Kidney (tissue), 14 donors: ENCODE data around the gene TM9SF3. TPM values are rescaled to one million over a fixed set of nuclear protein-coding genes. Genes with fewer than 3 reads are reported as not detected.

ENCODE experiments used
- DNase-seq, 5 donors: peaks; one replicate each; pipeline ENCODE4 v3.0.0-alpha.2; 2013 to 2020
- FAIRE-seq: peaks from 2 replicates; lab custom pipeline; 2012; peaks lifted over from hg19 to GRCh38; lab: Jason Lieb, UNC
- H3K27ac ChIP-seq, 2 donors: one replicate each; pipeline ENCODE4 v1.7.0; 2013; ENCODE audit warnings: low read depth in 2 of 2, low read length in 2 of 2, inconsistent platforms in 1 of 2
- H3K27me3 ChIP-seq: one replicate; pipeline ENCODE4 v1.7.1; 2013; ENCODE audit warnings: low read length, inconsistent platforms; ENCODE audit not compliant: control insufficient read depth, insufficient read depth
- H3K36me3 ChIP-seq, 3 donors: one replicate each; pipeline versions ENCODE4 v1.7.0 to v1.7.1; 2013; ENCODE audit warnings: low read length in 3 of 3, control low read depth in 1 of 3, inconsistent platforms in 1 of 3; ENCODE audit not compliant: insufficient read depth in 3 of 3, control insufficient read depth in 2 of 3
- H3K4me1 ChIP-seq, 3 donors: one replicate each; pipeline versions ENCODE4 v1.7.0 to v1.7.1; 2013; ENCODE audit warnings: low read length in 3 of 3, inconsistent platforms in 1 of 3, low read depth in 1 of 3; ENCODE audit not compliant: control insufficient read depth in 2 of 3, insufficient read depth in 2 of 3
- H3K4me3 ChIP-seq, 3 donors: one replicate each; pipeline versions ENCODE4 v1.7.0 to v1.8.1; 2013; ENCODE audit warnings: low read length in 3 of 3, control low read depth in 1 of 3, inconsistent platforms in 1 of 3
- H3K9ac ChIP-seq, 3 donors: one replicate each; pipeline versions ENCODE4 v1.7.0 to v1.7.1; 2013; ENCODE audit warnings: low read length in 3 of 3, control low read depth in 1 of 3, inconsistent platforms in 1 of 3
- H3K9me3 ChIP-seq, 3 donors: one replicate each; pipeline versions ENCODE4 v1.7.0 to v1.7.1; 2013; ENCODE audit warnings: low read length in 3 of 3, control low read depth in 1 of 3, inconsistent platforms in 1 of 3; ENCODE audit not compliant: control insufficient read depth in 2 of 3, insufficient read depth in 1 of 3
- intact Hi-C: fragments of 100-400 bp; cut with DNase I; formaldehyde crosslinking; loops from one replicate; pipeline ENCODE4 v1.11.1; 2022
- polyA plus RNA-seq: library from polyadenylated mRNA; stranded (reverse); fragments of 350-450 nt; fragmentation: Illumina TruSeq; extraction: RNeasy Lipid Tissue Mini Kit (QIAGEN cat#74804); gene quantifications from one replicate; pipeline ENCODE4 v1.2.3, GENCODE V29; 2014; ENCODE audit warnings: low read depth, low replicate concordance; ENCODE audit not compliant: insufficient read depth
- total RNA-seq: library from RNA; stranded (reverse); fragmentation: NEBNext Ultra II Directional; extraction: Animal tissue kit (Norgen Biotek cat#: 25700); gene quantifications from one replicate; pipeline ENCODE4 v1.2.1, GENCODE V29; 2021
- TF ChIP-seq, protein P1 (sequence below): IDR thresholded peaks from 3 replicates; pipeline ENCODE4 v1.5.1; 2012; ENCODE audit warnings: mild to moderate bottlenecking, moderate library complexity, borderline replicate concordance; ENCODE audit not compliant: insufficient read depth; ENCODE audit errors: extremely low read depth
- donor health status: control.
- donor health status: control.
- donor health status: control.
- donor health status: control.
- donor health status: control.
- donor health status: DM: yes; HTN: yes; CAD: no.
- donor health status: Normal renal cell carcinoma (clear cell type).

TM9SF3 gene
- total and polyA plus RNA-seq, 2 donors from 2014 or later = 42.7 to 144 TPM

DNA sequence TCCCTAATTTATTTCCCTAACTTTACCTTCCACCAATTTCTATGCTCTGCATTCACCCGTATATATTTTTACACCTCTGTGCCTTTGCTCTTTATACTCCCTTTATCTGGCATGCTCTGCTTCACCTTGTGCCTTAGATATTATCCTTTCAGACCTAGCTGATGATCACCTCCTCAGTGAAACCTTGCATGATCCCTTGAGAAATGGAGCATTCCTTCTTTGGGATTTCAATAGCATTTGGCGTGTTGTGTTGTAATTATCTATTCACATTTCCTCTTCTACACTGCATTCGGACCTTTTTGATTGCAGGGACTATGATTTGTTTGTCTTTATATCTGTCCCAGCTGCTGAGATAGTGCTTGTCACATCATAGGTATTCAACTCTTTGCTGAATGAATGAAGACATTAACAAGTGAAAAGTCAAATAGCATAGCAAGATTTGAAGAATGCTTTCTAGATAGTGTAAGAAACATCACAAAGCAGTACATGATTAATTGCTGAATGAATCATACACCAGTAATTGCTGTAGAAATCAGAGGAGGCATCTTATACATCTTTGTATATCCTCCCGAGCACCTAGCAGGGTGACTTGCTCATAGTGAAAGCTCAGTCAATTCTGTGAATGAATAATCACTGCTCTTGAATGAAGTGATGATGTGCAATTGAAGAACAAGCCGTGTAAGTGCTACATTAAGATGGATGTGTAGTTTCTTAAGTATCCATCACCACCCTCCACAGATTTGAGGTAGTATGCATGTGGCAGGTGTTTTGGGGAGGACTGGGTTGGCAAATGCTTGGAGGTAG lies 2.0 kb upstream of the TM9SF3 start:
- H3K36me3 ChIP-seq = no peaks in the 10 kb centered on the region
- peak overlapping the region in 1 of 3 donors; percentile 29 for H3K9ac ChIP-seq
- TF ChIP-seq, protein P1, sequence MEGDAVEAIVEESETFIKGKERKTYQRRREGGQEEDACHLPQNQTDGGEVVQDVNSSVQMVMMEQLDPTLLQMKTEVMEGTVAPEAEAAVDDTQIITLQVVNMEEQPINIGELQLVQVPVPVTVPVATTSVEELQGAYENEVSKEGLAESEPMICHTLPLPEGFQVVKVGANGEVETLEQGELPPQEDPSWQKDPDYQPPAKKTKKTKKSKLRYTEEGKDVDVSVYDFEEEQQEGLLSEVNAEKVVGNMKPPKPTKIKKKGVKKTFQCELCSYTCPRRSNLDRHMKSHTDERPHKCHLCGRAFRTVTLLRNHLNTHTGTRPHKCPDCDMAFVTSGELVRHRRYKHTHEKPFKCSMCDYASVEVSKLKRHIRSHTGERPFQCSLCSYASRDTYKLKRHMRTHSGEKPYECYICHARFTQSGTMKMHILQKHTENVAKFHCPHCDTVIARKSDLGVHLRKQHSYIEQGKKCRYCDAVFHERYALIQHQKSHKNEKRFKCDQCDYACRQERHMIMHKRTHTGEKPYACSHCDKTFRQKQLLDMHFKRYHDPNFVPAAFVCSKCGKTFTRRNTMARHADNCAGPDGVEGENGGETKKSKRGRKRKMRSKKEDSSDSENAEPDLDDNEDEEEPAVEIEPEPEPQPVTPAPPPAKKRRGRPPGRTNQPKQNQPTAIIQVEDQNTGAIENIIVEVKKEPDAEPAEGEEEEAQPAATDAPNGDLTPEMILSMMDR = no peak
- DNase-seq (no peak), FAIRE-seq (no peak)
- peaks cover 6 to 16% (median 7%) of the 10 kb centered on the region in 3 donors for H3K4me1 ChIP-seq
- intact Hi-C loops = no loop called here
- no peak overlapping the region for H3K4me3 ChIP-seq
- no peaks in the 10 kb centered on the region for H3K9me3 ChIP-seq
- H3K27ac ChIP-seq = no peak overlapping the region
- H3K27me3 ChIP-seq = no peaks in the 10 kb centered on the region

DNA sequence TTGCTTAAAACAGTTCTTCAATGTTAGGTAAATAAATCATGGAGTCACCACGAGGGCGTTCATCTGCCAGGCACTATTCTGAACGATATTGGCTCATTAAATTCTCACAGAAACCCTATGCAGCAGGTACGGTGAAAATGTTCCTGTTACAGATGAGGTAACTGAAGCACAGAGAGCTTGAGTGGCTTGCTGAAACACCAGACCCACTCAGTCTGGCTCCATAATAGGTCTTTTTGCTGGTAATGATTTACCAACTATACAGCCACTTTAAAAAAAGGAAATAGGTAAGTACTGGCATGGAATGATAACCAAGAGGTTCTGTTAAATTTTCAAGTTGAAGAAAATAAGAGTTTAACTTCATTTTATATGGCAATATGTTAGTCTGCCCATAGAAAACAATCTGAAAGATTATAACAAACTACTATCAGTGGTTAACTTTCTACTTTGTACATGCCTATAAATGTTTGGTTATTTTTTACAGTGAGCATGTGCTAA lies 1.3 kb upstream of the TM9SF3 start:
- peak in 4 of 5 donors; percentile 17 to 60 (median 45) for DNase-seq
- TF ChIP-seq, protein P1 = no peak
- H3K4me3 ChIP-seq = peak overlapping the region; percentile 67 to 89 (median 86)

DNA sequence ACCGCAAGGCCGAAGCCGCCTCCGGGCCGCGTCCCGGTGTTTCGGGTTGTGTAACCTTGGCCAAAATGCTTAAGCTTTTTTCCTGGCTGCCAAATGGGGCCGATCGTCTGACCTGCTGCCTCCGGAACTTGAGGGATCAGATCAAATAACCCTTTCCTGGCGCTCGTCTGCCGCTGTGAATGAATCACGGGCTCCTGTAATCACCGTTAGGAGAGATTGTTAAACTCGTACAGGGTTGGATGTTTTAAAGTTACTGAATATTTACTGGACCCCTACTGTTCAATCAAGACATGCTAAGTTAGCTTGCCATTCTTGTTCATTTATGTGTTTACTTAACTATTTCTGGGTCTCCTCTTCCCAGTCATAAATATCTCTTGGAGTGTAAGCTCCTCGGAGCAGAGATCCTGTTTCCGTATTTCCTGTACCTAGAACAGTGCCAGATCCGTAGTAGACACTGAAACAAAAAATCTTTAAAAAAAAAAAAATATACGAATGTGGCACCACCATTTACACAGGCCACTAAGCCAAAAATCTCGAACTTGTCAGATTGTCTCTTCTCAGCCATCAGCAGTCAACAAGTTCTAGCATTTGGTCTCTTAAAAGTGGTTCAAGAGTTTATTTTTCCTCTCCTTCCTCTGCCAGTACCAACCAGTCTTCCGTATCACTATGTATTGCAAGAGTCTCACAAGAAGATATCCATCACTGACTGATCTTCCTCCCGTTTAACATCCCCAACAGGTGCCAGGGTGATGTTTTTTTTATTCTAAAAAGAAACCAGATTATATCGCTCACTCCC lies 650 bp upstream of the TM9SF3 start:
- Histone ChIP-seq H3K4me3 (peak overlapping the region; percentile 67 to 89 (median 86)), H3K27ac (peak overlapping the region; percentile 92 to 96), H3K9ac (peak overlapping the region; percentile 78 to 86 (median 84)), H3K9me3 (no peaks in the 10 kb centered on the region), H3K36me3 (no peaks in the 10 kb centered on the region), H3K27me3 (no peaks in the 10 kb centered on the region), H3K4me1 (peaks cover 6 to 17% (median 7%) of the 10 kb centered on the region in 3 donors)
- TF ChIP-seq, protein P1 = no peak
- FAIRE-seq (no peak), DNase-seq (peak in 3 of 5 donors; percentile 68 to 84 (median 82))
- intact Hi-C loops = no loop called here

More for the DNA sequence above, 1.3 kb upstream of the TM9SF3 start:
- Histone ChIP-seq H3K9ac (peak overlapping the region in 2 of 3 donors; percentile 78 to 86), H3K27ac (peak overlapping the region; percentile 92 to 96), H3K4me1 (peaks cover 6 to 17% (median 7%) of the 10 kb centered on the region in 3 donors), H3K9me3 (no peaks in the 10 kb centered on the region), H3K27me3 (no peaks in the 10 kb centered on the region), H3K36me3 (no peaks in the 10 kb centered on the region)
- intact Hi-C loops = no loop called here
- FAIRE-seq = no peak
